Skeletal muscle satellite cell (primary cell): ENCODE measurements around the gene PLD4.
"Not testable (repeated sequence)": the region's sequence is repeated elsewhere in the genome, so short reads cannot be mapped to it uniquely, and the experiment has no call there.

Experiments used
- H3K27me3 ChIP-seq: 2 replicates; pipeline ENCODE4 v1.7.0; 2013; ENCODE audit warnings: low read length; ENCODE audit not compliant: control insufficient read depth, insufficient read depth
- H3K36me3 ChIP-seq: 2 replicates; pipeline ENCODE4 v1.7.0; 2013; ENCODE audit warnings: mild to moderate bottlenecking, control low read depth, low read length; ENCODE audit not compliant: insufficient read depth
- H3K4me1 ChIP-seq: 2 replicates; pipeline ENCODE4 v1.7.0; 2013; ENCODE audit warnings: low read length; ENCODE audit not compliant: control insufficient read depth, insufficient read depth
- H3K4me2 ChIP-seq: 2 replicates; pipeline ENCODE4 v1.7.0; 2013; ENCODE audit warnings: mild to moderate bottlenecking, low read length
- H3K4me3 ChIP-seq: 2 replicates; pipeline ENCODE4 v1.7.0; 2013; ENCODE audit warnings: low read length
- H3K9ac ChIP-seq: 2 replicates; pipeline ENCODE4 v1.7.0; 2013; ENCODE audit warnings: mild to moderate bottlenecking, low read depth, low read length, moderate library complexity
- H3K9me3 ChIP-seq: replicated peaks from 2 replicates; pipeline ENCODE4 v1.7.0; 2013; ENCODE audit warnings: mild to moderate bottlenecking, control low read depth, low read length

PLD4 gene

DNA sequence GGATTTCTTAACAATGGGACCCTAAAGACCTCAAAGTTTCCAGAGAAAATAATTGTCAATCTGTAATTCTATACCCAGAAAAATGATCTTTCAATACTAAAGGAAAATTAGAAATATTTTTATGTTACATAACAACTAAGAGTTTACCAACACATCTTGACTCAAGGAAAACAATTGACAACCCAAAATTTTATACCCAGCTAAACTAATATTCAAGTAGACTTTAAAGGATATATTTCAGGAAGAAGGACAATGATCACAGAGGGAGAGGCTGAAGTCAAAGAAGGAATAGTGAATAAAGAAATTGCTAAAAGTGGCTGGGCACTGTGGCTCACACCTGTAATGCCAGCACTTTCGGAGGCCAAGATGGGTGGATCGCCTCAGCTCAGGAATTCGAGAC lies 12.6 kb upstream of the PLD4 start:
- peaks cover 40% of the 10 kb centered on the region for H3K27me3 ChIP-seq
- H3K9ac ChIP-seq, result no peak overlapping the region
- H3K4me1 ChIP-seq, result no peaks in the 10 kb centered on the region
- H3K36me3 ChIP-seq, result no peaks in the 10 kb centered on the region
- H3K9me3 ChIP-seq, result peaks cover 7% of the 10 kb centered on the region
- no peak overlapping the region for H3K4me2 ChIP-seq
- no peak overlapping the region for H3K4me3 ChIP-seq

DNA sequence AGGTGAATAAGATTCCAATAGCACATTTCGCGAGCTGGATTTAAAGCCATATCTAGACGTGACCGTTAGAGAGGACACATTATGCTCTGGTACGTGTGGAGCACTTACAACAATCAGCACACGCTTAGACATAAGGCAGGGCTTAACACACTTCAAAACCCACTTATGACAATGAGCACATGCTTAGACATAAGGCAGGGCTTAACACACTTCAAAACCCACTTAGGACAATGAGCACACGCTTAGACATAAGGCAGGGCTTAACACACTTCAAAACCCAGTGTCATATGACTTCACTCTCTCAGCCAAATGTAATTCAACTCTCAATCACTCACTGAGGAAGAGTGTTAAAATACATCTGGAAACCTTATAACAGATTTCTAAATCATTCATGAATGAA lies 11.2 kb upstream of the PLD4 start:
- H3K4me1 ChIP-seq, result no peaks in the 10 kb centered on the region
- no peak overlapping the region for H3K4me2 ChIP-seq
- H3K27me3 ChIP-seq, result peaks cover 39% of the 10 kb centered on the region
- H3K4me3 ChIP-seq, result no peak overlapping the region
- H3K36me3 ChIP-seq, result no peaks in the 10 kb centered on the region
- H3K9ac ChIP-seq, result no peak overlapping the region
- peaks cover 4% of the 10 kb centered on the region for H3K9me3 ChIP-seq

DNA sequence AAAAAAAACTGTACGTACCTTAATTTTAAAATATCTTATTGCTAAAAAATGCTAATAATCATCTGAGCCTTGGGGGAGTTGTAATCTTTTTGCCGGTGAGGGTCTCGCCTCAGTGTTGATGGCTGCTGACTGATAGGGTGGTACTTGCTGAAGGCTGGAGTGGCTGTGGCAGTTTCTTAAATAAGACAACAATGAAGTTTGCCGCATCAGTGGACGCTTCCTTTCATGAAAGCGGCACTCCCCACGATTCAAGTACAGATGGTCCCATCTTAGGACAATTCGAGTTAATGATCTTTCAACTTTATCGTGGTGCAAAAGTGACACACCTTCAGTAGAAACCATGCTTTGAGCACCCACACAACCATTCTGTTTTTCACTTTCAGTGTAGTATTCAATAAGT lies 7.6 kb upstream of the PLD4 start:
- Histone ChIP-seq H3K9me3 (peaks cover 3% of the 10 kb centered on the region), H3K4me1 (no peaks in the 10 kb centered on the region), H3K9ac (no peak overlapping the region), H3K4me3 (no peak overlapping the region), H3K27me3 (peaks cover 43% of the 10 kb centered on the region), H3K4me2 (no peak overlapping the region), H3K36me3 (no peaks in the 10 kb centered on the region)

DNA sequence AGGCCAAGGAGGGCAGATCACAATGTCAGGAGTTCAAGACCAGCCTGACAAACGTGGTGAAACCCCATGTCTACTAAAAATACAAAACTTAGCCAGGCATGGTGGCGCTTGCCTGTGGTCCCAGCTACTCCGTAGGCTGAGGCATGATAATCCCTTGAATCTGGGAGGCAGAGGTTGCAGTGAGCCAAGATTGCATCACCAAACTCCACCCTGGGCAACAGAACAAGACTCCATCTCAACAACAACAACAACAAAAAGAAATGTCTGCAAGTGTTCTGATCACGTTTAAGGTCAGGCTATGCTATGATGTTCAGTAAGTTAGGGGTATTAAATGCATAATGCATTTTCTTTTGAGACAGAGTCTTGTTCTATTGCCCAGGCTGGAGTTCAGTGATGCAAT lies 6.7 kb upstream of the PLD4 start:
- Histone ChIP-seq H3K27me3 (peaks cover 43% of the 10 kb centered on the region), H3K4me1 (no peaks in the 10 kb centered on the region), H3K36me3 (no peaks in the 10 kb centered on the region), H3K4me3 (no peak overlapping the region), H3K9me3 (no peaks in the 10 kb centered on the region), H3K9ac (no peak overlapping the region), H3K4me2 (no peak overlapping the region)

DNA sequence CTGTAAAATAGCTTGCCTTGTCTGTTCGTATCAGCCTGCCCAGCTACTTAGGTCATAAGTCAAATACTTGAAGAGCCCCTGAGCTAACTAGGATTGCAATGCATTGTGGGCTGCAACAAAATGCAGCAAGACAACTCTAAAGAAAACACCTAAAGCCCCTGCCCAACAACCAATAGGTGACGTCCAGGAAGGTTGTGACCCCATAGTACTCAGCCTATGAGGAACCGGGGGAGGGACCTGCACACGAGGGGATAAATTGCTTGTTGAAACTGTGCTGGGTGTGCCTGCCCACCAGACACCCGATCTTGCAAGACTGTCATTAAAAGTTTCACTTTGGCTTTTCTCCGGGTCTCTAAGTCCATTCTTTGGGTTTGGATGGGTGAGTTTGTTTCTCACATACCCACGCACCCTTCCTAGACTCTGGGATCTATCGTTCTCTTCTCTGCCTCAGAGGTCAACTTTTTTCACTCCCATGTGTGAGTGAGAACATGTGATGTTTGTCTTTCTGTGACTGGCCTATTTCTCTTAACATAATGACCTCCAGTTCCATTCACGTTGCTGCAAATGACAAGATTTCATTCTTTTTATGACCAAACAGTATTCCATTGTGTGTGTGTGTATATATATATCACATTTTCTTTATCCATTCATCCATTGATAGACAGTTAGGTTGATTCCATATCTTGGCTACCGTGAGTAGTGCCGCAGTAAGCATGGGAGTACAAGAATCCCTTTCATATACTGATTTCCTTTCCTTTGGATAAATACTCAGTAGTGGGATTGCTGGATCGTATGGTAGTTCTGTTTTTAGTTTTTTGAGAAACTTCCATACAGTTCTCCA lies 5.3 kb upstream of the PLD4 start:
- not testable (repeated sequence) for H3K4me2 ChIP-seq, H3K36me3 ChIP-seq, H3K9me3 ChIP-seq, H3K4me3 ChIP-seq, H3K9ac ChIP-seq, H3K4me1 ChIP-seq
- peaks cover 35% of the 10 kb centered on the region for H3K27me3 ChIP-seq

DNA sequence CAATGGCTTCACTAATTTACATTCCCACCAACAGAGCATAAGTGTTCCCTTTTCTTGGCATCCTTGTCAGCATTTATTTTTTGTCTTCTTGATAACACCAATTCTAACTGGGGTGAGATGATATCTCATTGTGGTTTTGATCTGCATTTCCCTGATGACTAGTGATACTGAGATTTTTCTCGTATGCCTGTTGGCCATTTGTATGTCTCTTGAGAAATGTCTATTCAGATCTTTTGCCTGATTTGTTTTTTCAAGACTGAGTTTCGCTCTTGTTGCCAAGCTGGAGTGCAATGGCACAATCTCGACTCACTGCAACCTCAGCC lies 4.7 kb upstream of the PLD4 start:
- peaks cover 29% of the 10 kb centered on the region for H3K27me3 ChIP-seq
- no peak overlapping the region for H3K9ac ChIP-seq
- no peaks in the 10 kb centered on the region for H3K36me3 ChIP-seq
- H3K4me2 ChIP-seq, result no peak overlapping the region
- H3K9me3 ChIP-seq, result no peaks in the 10 kb centered on the region
- no peaks in the 10 kb centered on the region for H3K4me1 ChIP-seq
- no peak overlapping the region for H3K4me3 ChIP-seq

DNA sequence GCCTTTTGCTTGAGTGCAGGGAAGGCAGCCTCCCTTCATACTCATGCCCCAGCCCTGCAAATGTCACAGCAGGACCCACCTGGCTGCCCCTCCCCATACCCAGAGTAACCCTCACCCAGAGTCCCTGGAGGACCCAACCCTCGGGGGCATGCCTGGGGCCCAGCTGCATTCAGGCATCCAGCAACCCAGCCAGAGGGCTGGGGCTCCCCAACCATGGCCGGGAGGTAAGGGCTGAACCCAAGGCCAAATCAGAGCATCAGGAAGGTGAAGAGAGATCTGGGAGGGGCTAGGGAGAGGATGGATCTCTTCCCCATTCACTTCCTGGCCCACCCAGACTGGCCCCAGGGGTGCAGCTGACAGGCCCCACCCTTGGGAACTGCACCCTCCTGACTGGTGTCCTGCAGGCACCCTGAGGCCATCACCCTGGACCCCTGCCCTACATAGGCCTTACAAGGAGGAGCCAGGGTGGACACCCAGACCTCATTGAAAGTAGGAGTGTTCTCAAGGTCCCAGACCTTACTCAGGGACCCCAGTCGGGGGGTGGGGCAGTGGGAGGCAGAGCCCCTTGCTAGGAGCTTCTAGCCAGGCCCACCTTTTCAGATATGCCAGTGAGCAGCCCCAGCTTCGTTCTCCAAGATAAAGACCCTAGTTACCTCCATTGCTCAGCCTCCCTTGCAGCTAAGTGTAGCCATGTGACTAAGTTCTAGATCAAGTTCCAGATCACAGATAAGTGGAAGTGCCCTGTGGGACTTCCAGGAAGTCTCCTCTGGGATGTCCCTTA lies 849 bp upstream of the PLD4 start:
- H3K4me1 ChIP-seq, result no peaks in the 10 kb centered on the region
- no peak overlapping the region for H3K9ac ChIP-seq
- peaks cover 5% of the 10 kb centered on the region for H3K27me3 ChIP-seq

DNA sequence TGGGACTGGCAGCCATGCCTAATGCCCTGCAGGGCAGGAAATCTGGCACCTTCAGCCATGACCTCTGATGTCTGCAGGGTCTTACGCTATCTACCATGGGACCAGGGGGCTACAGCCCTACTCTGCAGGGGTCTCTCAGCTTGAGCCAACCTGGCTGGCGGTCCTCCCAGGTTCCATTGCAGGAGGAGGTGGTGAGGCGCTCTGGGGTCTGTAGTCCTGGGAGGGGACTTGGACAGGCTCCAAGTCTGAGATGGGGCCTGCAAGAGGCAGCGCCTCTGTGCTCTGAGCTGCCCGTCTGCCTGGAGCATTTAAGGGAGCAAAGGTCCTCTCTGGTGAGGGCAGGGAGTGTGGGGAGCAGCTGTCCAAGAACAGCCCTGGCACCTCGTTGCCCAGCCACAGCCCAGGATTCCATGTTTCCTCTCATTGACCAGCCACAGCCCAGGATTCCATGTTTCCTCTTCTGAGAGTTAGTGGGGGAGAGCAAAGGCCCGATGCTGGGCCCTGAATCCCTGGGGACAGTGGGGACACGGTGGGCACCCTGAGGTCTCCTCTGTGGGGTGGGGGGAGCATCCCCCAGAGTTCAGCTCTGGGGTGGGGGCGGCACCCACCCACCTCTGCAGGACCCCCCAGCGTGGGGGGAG lies 655 bp downstream of the PLD4 start:
- H3K4me1 ChIP-seq, result no peaks in the 10 kb centered on the region
- H3K36me3 ChIP-seq, result no peaks in the 10 kb centered on the region
- H3K4me3 ChIP-seq, result no peak overlapping the region
- H3K27me3 ChIP-seq, result no peaks in the 10 kb centered on the region
- no peak overlapping the region for H3K4me2 ChIP-seq
- H3K9me3 ChIP-seq, result no peaks in the 10 kb centered on the region
- H3K9ac ChIP-seq, result no peak overlapping the region

More for the DNA sequence above, 849 bp upstream of the PLD4 start:
- no peak overlapping the region for H3K4me2 ChIP-seq
- no peak overlapping the region for H3K4me3 ChIP-seq
- H3K36me3 ChIP-seq, result no peaks in the 10 kb centered on the region
- H3K9me3 ChIP-seq, result no peaks in the 10 kb centered on the region

DNA sequence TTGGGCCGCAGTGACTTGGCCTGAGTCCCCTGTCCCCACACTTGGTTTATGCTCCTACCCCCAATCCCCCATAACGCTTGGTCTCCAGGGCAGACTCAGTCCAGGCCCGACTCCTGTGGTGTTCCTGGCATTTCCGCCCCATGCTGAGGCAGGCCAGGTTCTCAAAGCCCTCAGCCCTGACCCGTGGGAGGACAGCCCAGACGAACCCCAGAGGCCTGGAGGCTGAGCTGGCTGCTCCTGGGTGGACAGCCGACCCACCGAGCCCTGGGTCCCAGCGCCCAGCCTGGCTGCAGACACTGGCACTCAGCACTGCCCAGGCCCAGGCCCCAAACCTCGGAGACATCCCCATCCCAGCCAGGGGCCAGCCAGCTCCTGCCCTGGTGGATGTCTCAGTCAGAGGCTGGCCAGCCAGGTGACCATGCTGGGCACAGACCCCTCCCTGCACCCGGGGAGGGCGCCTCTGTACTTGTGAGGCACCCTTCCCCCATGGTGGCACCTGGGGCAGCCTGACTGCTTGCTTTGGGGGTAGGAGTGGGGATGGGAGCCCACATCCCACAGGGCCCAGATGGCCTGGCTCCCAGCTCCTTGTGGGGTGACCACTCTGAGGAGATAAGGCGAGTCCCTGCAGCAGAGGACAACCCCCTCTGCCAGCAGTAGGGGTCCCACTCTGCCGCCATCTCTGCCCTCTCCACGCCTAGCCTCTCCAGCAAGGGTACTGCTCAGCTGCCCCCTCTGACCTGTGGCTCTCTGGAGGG lies 1.4 kb downstream of the PLD4 start:
- Histone ChIP-seq H3K9me3 (no peaks in the 10 kb centered on the region), H3K36me3 (no peaks in the 10 kb centered on the region), H3K4me3 (no peak overlapping the region), H3K27me3 (no peaks in the 10 kb centered on the region), H3K9ac (no peak overlapping the region), H3K4me2 (no peak overlapping the region), H3K4me1 (no peaks in the 10 kb centered on the region)

DNA sequence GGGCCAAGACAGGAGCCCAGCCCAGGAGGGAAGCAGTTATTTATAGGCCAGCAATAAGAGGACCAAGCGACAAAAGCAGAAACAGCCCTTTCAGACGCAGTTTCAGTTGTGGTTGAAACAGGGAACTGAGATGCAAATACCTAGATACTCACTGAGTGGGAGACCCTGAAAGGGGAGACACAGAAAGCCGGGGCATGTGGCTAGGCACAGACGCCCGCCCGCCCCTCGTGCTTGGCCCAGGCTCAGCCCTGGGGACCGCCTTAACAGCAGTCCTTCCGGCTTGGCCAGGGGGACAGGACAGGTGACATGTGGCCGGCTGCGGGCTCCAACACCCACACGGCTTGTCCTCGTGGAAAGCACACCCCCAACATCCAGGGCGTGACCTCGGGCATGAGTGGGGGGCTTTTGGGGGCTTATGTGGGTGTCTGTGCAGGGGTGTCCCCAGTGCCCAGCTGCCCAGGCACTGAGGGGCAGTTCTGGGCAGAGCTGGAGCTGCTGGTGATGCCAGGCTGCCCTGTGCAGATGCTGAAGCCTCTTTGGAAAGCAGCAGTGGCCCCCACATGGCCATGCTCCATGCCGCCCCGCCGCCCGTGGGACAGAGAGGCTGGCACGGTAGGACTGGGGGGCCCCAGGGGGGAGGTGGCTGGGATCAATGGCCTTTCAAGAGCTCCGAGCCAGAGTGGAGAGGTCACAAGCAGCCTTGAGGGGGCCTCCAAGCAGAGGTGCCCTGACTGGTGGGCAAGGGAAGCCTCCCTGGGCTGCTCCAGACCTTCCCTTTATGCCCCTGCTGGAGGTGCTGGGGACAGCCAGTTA lies 2.1 kb downstream of the PLD4 start:
- Histone ChIP-seq H3K27me3 (no peaks in the 10 kb centered on the region), H3K4me3 (no peak overlapping the region), H3K9ac (no peak overlapping the region), H3K36me3 (no peaks in the 10 kb centered on the region), H3K4me1 (no peaks in the 10 kb centered on the region), H3K4me2 (no peak overlapping the region), H3K9me3 (no peaks in the 10 kb centered on the region)
